Stimulated activated CD8-positive, alpha-beta memory T cell treated with anti-CD3 and anti-CD28 coated beads, Interleukin-12 subunit alpha, Interleukin-12 subunit beta, amount 100 ng/mL, for 24 hours (primary cell): ENCODE results near the gene IMMP2L.

Experiments used
- DNase-seq: peaks from one replicate; pipeline ENCODE4 v3.0.0-alpha.2; 2020; ENCODE audit errors: extremely low read depth

IMMP2L gene

GRCh38 chr7:110645616-110646015 is 916.7 kb downstream of the IMMP2L start:
- DNase-seq: no peak

GRCh38 chr7:110645060-110645459 is 917.2 kb downstream of the IMMP2L start:
- no peak for DNase-seq

- DNase-seq: no peak
These were observed 925.0 kb downstream of the IMMP2L start for GRCh38 chr7:110637252-110637651.

- no peak for DNase-seq
These were observed 929.0 kb downstream of the IMMP2L start for GRCh38 chr7:110633313-110633712.

GRCh38 chr7:110626414-110626813 is 935.9 kb downstream of the IMMP2L start:
- DNase-seq: no peak

- no peak for DNase-seq
These were observed 937.0 kb downstream of the IMMP2L start for GRCh38 chr7:110625294-110625693.

GRCh38 chr7:110623436-110623835 is 938.9 kb downstream of the IMMP2L start:
- DNase-seq: no peak

- no peak for DNase-seq
These were observed 941.0 kb downstream of the IMMP2L start for GRCh38 chr7:110621289-110621688.

GRCh38 chr7:110620110-110620735 is 942.1 kb downstream of the IMMP2L start:
- DNase-seq: no peak
